HG03066 (cell line): ENCODE results near the gene NWD2.
"Not testable (repeated sequence)": the region's sequence is repeated elsewhere in the genome, so short reads cannot be mapped to it uniquely, and the experiment has no call there.

Experiments
- ATAC-seq: cut with Tn5 transposase; IDR thresholded peaks from one replicate; pipeline ENCODE4 v1.9.1; 2021; ENCODE audit warnings: low read depth; ENCODE audit not compliant: unreplicated experiment

Gene NWD2, protein sequence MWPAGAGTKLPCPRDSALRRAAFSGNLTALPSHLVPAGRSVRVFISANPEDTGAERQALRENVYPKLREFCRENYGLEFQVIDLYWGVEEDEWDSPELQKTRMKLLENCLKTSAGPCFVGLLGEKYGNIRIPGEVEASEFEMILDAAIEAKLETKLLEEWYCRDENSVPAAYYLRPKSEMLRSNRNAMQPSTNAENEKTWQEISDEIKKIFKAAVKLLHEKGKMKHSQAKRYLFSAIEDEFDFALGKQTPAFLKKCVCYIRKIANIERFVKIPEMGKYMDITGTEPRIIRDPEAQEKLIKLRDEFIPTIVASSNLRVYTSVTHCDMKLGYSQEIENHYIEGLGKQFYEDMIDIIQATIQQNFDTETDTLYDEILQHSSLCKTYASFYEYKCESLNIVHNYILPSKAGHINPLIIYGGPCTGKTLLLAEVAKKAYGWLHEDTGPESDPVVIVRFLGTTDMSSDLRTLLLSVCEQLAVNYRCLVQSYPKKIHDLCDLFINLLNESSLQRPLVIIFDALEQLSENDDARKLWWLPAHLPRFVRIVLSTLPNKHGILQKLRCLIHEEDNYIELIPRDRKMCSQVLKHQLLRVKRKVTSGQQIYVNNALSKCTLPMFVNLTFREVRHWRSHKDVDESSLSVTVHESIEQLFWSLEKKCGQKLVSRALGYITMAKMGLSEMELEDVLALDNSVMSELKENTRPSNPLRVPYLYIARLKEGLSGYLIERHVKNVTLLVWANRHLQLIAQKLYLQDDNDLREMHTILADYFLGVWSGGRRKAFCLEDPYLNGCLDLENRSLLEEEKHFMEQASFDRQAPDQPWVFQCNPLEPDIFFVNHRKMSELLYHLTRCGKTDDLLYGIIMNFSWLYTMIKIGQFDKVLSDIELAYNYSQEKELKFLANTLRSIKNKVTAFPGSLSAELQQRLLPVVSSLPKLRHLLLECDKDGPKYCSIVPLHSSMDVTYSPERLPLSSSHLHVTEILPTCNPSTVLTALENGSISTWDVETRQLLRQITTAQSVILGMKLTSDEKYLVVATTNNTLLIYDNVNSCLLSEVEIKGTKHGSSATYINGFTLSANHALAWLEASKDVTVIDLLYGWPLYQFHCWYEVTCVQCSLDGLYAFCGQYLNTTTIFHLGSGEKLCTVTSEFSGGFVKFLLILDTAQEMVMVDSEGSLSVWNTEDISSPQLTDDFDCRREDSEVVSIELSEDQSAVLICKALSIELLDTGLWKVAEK (N-terminal part only)

DNA sequence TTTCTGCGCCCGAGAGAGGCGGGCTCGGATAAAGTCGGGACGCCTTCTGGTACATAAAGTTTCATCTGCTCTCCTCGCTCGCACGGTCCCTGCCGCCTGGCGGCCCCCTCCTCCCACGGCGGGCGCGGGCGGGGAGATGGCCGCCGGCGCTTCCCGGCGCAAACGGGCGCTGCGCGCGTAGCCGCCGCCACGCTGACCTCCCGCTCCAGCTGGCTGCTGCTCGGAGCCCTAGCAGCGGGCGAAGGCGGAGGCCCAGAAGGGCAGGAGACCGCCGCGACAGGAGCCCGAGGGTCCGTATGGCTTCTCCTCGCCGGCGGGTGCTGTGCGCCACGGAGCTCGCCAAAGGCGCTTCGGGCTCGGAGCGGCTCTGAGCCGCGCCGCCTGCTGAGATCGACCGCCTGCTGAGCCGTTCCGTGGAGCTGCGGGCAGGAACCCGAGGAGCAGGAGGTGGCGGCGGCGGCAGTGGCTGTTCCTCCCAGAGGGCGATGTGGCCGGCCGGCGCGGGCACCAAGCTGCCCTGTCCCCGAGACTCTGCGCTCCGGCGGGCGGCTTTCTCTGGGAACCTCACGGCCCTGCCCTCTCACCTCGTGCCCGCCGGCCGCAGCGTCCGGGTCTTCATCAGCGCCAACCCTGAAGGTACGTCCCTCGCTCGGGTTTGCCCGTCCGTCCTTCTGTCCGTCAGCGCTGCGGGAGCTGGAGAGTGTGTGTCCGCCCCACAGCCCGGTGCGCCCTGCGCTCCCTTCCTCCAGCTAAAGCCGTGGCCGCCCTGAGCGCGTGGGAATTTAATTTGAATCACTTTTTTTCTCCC is at the start of gene NWD2:
TSS of gene NWD2 (plus strand) at position 161 of the 808 bp plus-strand sequence. CDS start at position 486, 325 bp downstream.
- no peak for ATAC-seq

DNA sequence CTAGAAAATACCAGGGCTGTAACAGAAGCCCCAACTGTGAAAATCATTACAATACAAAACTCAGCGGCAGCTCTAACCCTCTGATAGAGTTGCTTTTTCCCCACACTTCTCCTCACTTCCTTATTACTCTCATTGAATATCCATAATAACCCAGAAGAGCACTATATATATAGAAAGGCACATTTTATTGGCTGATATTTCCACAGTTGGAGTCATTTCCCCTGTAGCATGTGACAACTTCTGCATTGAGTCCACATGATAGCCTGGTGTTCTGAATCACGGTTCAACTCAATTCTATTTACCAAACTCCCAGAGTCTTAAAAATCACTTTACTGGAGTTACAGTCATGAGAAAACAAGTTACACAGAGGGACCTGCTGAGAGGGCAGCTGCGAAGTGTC is 46.6 kb upstream of the NWD2 start:
- no peak for ATAC-seq

DNA sequence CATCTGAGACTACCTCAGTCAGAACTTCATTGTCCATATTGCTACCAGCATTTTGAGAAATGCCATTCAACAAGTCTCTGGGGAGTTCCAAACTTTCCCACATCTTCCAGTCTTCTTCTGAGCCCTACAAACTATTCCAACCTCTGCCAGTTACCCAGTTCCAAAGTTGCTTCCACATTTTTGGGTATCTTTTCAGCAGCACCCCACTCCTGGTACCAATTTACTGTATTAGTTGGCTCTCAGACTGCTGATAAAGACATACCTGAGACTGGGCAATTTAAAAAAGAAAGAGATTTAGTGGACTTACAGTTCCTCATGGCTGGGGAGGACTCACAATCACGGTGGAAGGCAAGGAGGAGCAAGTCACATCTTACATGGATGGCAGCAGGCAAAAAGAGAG is 39.8 kb upstream of the NWD2 start:
- not testable (repeated sequence) for ATAC-seq

DNA sequence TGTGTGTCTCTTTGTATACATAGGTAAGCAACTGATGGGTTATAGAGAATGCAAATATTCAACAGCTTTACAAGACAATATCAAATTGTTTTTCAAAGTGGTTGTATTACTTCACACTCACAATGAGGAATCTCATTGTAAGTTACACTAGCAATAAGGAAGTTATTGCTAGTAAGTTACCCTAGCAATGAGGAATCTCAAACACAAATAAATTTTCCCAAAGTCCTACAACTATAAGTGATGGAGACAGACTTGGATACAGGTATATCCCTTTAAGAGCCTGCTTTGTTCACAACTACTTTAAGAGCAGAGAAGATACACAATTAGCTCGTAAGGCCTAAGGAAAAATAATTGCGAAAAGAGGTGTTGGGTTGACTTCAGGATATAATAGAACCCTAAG is 28.3 kb upstream of the NWD2 start:
- ATAC-seq: no peak

DNA sequence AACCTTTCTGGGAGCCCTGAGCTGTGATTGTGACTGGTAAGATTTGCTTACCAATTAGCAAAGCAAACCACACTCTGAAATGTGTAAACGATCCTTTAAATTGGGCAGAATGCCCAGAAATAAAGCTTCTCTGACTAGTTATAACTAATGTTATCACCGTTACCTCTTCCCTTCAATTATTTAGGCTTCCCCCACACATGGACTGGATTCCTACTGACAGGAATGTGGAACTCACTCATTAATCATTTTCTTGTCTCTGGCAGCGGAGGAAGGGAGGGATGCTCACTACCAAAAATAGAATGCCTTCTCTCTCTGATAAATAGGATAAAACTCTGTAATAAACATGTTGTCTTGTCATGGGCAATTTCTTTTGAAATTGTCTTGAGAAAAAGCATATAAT is 25.3 kb upstream of the NWD2 start:
- ATAC-seq: no peak

DNA sequence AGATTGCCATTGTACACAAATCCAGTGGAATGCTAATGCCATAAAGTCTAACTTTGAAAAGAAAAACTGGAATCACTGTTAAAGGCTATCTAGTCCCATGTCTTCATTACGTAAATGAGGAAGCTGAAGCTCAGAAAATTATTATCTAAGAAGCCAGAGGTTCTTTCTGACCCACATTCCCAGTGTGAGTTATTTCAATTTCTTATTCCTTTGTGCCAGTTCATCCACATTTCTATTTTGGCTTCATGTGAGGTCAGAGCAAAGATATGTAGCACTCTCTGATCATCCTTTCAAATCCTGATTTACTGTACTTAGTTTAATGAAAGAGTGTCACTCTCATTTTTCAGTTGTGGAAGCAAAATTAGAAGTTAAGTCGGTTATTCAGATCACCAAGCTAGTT is 24.6 kb upstream of the NWD2 start:
- ATAC-seq: no peak

DNA sequence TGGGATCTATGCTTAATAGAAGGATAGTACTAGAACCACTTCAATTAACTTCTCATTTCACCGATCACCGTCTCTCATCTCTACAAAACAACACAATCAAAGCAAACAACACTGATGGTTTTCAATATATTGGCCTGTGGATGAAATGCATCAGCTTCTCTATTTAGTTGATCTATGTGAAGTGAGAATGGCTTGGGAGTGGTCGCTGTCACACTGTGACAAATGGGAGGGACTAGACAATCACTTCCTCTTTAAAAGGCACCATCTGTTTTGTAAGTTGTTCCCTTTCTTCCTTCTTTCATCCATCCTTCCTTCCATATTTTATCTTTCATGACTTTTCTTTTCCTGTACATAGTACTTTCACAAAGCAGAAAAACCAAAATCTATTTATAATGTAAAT is 23.9 kb upstream of the NWD2 start:
- no peak for ATAC-seq

DNA sequence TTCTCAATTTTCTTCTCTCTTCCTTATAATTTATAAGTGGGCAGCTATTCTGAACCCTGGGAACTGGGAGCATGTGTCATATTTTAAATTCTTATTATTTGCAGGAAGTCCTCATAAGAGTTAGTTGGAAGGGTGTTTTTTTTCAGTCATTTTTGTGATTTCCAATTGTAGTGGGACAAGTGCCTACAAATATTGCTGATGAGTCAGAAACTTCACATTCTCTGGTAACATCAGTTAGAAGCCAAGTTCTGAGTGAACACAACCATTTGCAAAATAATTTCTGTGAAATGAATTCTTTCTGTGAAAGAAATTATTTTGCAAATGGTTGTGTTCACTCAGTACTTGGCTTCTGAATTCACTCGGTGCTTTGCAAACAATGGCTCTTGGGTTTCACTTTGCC is 20.8 kb upstream of the NWD2 start:
- no peak for ATAC-seq

DNA sequence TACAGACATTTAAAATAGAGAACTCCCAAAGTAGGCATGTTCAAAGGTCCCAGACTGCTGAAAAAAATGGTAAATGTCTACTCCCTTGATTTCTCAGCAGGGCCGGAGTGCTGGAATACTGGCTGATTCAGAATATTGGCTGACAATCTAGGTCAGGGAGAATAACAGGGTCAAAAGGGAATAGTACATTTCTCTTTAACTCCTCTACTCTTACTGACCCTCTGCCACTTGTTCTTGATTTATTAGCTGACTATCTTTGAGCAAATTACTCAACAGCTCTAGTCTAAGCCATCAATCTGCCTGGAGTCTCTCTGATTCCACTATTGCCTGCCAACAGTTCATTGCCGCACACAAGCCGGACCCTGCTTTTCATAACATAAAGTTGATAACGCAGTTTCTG is 19.7 kb upstream of the NWD2 start:
- ATAC-seq: no peak

DNA sequence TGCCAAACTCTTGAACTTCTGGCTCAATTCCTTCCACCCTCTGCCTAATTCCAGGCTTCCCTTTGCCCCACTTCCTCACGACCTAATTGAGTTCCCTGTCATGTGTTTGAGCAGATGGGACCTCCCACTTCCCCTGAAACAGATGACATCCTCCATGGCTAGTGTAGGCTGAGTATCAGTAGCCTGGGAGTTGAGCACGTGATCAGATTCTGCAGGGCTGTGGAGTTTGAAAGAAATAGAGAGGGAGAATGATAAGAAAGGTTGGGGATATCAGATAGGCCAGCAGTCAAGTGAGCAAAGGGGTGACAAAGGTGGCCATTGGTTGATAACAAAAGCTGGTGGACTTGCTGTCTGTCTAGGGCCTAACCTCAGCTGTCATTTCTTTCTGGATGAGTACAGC is 18.8 kb upstream of the NWD2 start:
- ATAC-seq: no peak

DNA sequence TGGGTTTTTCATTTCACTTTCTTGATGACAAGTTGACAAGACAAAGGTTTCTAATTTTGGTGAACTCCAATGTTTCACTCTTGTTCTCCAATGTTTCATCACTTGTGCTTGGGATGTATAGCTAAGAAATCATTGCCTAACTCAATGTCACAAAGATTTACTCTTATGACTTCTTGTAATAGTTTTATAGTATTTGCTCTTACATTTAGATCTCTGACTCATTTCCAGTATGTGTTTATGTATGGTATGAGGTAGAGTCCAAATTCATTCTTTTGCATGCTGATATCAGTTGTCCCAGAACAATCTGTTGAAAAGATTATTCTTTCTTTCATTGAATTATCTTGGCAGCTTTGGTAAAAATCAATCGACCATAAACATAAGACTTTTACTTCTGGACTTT is 12.2 kb upstream of the NWD2 start:
- no peak for ATAC-seq

DNA sequence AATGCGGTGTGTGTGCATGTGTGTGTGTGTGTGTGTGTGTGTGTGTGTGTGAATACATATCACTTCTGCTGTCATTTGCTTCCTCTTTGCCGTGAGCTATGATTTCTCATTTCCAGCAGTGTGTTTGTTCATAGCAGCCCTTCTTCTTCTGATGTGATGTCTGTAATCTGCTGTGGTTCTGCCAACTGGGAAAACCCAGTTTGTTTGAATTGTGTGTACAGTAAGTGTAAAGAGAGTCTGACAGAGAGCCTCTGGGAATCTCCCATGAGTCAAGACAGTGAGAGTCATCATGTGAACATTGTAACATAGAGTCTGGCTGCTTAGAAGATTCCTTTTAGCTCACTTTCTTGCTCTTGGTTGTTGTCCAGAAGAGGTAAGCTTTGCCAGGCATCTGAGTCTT is 8.4 kb upstream of the NWD2 start:
- no peak for ATAC-seq

DNA sequence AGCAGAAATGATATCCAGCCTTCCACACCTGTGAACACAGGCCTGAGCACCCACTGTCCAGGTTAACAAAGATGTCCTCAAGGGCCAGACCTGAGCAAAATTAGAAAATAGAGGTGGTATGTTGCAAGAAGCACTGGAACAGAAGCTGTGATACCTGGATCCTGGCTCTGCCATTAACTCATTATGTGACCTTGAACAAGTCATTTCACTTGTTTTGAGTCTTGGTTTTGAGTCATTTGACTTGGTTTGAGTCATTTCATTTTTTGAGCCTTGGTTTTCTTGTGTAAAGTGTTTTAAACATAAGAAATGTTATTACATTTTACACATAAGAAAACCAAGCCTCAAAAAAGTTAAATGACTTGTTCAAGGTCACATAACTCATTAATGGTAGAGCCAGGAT is 2.9 kb upstream of the NWD2 start:
- no peak for ATAC-seq

DNA sequence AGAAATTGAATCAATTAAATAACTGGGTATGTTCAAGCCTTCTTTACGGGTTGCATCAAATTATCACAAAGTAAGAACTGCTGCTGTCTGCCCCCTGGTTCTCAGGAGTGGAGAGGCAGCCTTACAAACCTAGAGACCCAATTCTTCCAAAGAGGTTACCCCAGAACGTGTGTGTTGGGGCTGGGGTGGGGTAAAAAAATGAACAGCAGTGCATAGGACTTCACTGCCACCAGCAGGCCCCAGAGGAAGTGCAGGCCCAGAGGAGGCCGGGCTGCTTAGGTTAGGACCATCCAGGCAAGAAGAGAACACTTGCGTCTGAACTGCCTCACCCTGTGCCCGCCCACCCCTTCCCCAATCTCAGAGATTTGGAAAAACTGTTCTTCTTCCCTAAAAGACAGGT is 1.5 kb upstream of the NWD2 start:
- ATAC-seq: no peak

DNA sequence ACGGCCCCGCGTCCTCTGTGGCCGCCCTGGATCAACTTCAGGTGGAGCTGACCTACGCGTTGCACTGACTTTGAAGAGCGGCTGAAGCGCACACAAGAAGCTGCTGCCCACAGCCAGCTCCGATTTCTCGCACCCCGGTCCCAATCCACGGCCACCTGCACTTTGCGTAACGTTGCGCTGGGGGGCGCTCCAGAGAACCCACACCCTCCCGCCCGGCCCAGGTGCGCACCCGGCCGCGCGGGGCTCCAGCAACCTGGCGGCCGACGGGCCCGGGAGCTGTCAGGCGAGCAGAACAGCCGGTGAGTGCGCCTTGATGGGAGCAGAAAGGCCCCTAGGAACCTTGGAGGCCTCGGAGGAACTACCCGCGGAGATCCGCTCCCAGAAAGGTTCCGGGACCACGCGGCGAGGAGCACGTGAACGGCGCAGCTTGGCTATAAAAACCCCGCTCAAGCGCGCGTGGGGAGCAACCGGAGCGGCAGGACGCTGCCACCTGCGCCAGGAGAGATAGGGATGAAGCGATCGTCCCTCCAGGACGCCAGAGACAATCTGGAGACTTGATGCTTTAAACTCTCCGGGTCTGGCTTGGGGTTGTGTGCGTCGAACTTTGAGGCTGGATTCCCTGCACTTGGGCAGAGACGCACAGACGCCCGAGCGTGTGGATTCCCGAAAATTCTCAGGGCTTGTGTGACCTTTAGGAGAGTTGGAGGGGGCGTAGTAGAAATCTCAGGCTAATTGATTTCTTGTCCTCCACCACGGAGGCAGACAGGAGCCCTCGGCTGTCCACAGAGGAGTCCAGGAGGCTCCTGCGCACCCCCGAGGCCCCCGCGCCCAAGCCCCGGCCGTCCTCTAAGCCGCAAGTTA is 591 bp upstream of the NWD2 start:
- ATAC-seq: no peak

DNA sequence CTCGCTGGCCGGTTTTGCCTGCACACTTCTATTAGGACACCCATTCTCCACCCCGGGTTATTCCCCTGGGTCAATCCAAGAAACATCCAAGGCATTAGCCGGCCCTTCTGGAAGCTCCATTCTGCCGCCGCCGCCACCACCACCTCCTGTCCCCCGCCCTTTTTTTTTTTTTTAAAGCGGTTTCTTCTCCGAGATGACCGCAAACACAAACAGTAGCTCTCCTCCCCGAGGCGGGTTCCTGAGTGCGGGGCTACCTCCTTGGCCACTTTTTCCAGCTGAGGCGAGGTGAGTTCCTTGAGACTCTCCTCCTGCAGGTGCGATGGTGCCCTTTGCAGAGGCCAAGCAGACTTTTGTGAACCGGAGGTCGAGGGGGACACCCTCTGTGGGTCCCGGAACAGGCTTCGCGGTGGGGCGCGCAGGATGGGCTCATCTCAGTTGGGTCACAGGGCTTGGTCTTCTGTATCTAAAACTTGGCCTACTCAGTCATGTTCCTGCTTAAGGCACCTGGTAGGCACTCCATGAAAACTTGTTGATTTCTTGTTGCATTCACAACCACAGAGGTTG is 930 bp downstream of the NWD2 start:
- ATAC-seq: no peak

DNA sequence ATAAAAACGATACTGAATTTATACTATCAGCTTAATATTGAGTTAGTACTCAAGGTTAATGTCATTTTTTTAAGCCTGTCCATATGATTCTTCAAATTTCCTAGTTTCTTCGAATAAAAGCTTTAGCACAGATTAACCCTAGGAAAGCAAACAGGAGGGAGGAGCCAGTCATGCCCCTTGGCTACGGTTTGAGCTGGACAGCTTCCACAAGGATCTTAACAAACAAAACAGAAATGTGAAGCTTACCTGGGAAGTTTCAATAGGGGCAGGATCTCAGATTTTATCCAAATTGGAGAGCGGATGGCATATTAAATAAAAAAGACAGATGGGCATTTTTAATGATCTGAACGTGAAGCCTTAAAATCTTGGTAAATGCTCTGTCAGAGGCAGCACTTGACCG is 2.3 kb downstream of the NWD2 start:
- no peak for ATAC-seq

DNA sequence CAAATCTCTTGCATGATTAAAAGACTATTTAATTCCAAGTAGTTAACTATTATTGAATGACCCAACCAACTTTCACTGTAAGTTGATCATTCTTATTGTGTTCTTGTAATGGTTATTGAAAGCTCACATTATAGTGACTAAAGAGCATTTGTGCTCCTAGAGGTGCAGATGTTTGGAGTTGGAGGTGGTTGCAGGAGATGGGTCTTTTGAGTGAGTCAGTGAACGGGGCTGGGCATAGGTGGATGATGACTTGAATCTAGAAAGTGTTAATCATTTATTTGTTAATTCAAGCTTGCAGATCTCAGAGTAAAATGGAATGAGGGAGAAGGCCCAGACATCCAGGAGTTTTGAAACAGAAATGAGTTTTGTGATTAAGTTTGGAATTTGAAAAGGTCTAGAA is 13.7 kb downstream of the NWD2 start:
- ATAC-seq: no peak

DNA sequence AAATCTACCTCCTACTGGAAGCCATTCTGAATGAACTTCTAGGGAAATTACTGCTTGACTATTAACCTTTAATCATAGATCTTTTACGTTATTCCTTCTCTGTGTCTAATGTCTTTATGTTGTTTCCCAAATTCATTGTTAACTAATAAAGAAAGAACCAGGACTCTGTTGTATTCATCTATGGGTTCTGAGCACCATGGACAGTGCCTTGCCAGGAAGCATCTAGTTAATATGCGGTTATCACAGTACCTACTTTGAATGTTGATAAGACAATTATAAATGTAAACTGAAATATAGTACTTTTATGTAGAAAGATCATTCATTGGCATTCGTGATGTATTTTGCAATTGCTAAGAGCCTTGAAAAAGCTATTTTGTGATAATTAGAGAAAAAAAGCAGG is 23.8 kb downstream of the NWD2 start:
- no peak for ATAC-seq
